AG08396 (cell line): ENCODE data around the gene LY6G5C.

ENCODE experiments used
- DNase-seq: peaks from one replicate; pipeline ENCODE4 v3.0.0; 2012; ENCODE audit warnings: low spot score, mixed read lengths

The LY6G5C gene

GRCh38 chr6:31639449-31639861 is 41.4 kb downstream of the LY6G5C start:
- DNase-seq: peak; percentile 55

DNA sequence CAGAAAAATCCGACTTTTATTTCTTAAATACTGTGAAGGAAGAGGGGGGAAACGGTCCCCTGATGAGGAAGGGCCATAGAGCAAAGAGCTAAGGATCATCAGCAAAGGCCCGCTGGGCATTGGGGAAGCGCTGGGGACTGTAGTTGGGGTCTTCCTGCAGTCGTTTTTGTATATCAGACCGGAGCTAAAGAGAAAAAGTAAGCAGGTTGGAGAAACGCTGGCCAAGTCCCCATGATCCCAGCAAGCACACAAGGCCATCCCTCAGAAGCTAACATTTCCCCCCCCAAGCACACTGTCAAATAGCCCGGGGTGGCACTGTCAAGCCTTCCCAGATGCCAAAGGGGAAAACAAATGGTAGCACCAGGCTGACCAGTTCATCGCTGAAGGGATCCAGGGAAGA is 41.8 kb downstream of the LY6G5C start:
- DNase-seq: no peak

GRCh38 chr6:31636698-31637596 is 43.9 kb downstream of the LY6G5C start:
- DNase-seq: no peak

GRCh38 chr6:31634969-31635575 is 45.8 kb downstream of the LY6G5C start:
- DNase-seq: no peak

- no peak for DNase-seq
Observed at GRCh38 chr6:31634131-31634530, 46.7 kb downstream of the LY6G5C start.

DNA sequence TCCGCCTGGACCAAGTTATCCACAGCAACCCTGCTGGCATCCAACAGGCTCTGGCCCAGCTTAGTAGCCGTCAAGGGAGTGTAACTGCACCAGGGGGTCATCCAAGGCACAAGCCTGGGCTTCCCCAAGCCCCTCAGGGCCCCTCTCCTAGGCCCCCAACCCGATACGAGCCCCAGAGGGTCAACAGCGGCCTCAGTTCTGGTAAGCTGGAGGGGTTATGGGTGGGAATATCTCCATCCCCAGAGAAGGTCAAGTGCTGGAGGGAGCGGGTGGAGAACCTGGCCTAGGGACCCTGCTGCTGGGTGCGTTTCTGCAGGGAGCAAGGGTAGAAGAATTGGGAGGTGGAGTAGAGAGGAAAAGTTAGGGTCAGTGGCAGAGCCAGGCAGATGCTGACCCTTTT is 47.4 kb downstream of the LY6G5C start:
- DNase-seq: no peak

DNA sequence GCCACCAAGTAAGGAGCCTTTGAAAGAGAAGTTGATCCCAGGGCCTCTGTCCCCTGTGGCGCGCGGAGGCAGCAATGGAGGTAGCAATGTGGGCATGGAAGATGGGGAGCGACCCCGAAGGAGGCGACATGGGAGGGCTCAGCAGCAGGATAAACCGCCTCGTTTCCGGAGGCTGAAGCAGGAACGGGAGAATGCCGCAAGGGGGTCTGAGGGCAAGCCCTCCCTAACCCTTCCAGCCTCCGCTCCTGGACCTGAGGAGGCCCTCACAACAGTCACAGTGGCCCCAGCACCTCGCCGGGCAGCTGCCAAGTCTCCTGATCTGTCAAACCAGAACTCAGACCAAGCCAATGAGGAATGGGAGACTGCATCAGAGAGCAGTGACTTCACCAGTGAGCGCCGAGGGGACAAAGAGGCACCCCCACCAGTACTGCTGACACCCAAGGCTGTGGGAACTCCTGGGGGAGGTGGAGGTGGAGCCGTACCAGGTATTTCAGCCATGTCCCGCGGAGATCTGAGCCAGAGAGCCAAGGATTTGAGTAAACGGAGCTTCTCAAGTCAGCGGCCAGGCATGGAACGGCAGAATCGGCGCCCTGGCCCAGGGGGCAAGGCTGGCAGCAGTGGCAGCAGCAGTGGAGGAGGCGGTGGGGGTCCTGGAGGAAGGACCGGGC is 48.5 kb downstream of the LY6G5C start:
- no peak for DNase-seq

- no peak for DNase-seq
Observed at GRCh38 chr6:31631681-31632278, 49.1 kb downstream of the LY6G5C start.

DNA sequence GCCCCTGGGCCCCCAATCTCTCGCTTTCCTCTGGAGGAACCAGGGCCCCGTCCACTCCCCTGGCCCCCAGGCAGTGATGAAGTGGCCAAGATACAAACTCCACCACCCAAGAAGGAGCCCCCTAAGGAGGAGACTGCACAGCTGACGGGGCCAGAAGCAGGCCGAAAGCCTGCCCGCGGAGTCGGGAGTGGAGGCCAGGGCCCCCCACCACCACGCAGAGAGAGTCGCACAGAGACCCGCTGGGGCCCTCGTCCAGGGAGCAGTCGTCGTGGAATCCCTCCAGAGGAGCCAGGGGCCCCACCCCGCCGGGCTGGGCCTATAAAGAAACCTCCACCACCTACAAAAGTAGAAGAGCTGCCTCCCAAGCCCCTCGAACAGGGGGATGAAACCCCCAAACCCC is 49.7 kb downstream of the LY6G5C start:
- DNase-seq: no peak

DNA sequence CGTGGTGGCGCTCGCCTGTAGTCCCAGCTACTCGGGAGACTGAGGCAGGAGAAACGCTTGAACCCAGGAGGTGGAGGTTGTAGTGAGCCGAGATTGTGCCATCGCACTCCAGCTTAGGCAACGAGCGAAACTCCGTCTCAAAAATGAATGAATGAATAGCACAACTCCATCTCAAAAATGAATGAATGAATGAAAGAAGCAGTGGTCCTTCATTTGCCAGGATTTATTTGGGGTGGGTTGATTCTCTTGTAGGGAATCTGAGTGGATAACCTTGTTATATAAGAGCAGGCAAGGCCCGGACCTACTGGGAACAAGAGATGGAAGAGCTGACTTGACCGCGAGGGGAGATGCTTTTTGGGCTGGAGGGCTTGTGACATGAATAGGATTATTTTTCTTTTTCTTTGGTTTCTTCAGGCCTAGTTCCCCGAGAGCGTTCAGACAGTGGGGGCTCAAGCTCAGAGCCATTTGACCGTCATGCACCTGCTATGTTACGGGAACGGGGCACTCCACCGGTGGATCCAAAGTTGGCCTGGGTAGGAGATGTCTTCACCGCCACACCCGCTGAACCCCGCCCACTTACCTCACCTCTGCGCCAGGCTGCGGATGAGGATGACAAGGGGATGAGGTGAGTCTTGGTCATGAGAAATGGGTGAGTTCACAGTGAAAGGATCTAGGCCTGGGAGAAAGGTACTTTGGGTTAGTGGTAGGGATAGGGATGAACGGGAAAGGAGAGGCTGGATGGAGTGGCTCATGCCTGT is 50.5 kb downstream of the LY6G5C start:
- no peak for DNase-seq

DNA sequence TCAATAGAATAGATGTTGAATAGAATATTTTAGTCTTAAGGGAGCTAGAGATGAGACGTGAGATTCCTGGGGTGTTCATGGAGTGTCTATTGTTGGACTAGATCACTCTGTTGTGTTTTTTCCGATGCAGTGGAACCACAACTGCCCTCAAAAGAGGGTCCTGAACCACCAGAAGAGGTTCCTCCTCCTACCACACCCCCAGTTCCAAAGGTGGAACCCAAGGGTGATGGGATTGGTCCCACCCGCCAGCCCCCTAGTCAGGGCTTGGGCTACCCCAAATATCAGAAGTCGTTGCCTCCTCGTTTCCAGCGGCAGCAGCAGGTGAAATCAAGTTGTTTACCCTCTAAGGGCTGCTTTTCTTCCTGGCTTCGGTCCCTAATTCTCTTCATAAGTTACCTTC is 51.9 kb downstream of the LY6G5C start:
- no peak for DNase-seq

GRCh38 chr6:31627690-31628287 is 53.1 kb downstream of the LY6G5C start:
- DNase-seq: no peak

DNA sequence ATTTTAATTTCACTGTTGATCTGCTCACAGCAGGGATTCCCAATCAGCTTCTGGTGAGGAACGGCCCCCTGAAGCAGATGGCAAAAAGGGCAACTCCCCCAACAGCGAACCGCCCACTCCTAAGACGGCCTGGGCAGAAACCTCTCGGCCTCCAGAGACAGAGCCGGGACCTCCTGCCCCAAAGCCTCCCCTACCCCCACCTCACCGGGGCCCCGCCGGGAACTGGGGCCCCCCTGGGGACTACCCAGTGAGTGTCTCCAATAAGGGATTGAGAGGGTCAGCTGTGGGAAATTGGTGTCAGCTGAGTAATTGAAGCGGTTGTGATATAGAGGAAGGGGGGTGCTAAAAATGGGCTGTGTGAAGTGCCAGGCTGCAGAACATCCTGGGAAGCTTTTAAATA is 53.9 kb downstream of the LY6G5C start:
- DNase-seq: no peak
